Middle frontal gyrus (tissue), 1 donor: ENCODE measurements around the gene IL6.
"Not testable (repeated sequence)": the region's sequence is repeated elsewhere in the genome, so short reads cannot be mapped to it uniquely, and the experiment has no call there.

Experiments used
- DNase-seq: peaks from one replicate; pipeline ENCODE4 v3.0.0-alpha.2; 2015; ENCODE audit warnings: low spot score; ENCODE audit errors: extremely low spot score

Gene IL6

DNA sequence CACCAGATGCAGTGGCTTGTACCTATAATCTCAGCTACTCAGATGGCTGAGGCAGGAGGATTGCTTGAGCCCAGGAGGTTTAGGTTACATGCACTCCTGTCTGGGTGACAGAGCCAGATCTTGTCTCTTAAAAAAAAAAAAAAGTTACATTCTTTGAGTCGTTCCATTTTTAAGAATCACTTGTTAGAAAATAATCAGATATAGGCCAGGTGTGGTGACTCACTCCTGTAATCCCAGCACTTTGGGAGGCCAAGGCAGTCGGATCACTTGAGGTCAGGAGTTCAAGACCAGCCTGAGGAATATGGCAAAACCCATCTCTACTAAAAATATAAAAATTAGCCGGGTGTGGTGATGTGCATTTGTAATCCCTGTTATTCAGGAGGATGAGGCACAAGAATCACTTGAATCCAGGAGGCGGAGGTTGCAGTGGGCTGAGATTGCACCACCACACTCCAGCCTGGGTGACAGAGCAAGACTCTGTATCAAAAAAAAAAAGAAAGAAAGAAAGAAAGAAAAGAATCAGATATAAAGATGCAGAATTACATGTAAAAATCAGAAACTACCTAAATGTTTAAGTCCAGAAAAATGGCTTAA lies 52.8 kb downstream of the IL6 start:
- DNase-seq, result not testable (repeated sequence)

DNA sequence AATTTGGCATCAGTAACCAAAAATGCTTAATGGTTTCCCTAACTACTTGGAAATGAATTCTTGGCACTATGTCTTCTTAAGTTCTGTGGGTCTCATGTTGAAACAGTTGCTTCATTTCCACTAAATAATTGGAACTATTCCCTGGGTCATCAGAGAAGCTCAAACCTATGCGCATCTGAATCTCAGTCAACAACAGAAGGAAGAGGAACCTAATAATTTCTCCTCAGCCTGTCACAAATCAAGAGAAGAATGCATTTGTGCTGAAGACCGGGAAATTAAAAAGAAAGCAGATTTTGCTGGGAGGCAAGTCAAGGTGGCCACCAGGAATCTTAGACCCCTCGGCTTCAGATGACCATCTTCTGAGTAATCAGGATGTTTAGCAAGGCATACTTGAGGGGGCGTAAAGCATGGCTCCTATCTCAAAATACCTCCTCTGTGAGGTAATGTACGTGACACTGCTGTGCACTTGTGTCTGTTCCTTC lies 54.3 kb downstream of the IL6 start:
- no peak for DNase-seq
